ENCODE measurements around the gene SH3RF3. TPM values are rescaled to one million over a fixed set of nuclear protein-coding genes. Genes with fewer than 3 reads are reported as not detected.

Gene SH3RF3
- total RNA-seq, 1 experiment from 2014 or later, result not detected

DNA sequence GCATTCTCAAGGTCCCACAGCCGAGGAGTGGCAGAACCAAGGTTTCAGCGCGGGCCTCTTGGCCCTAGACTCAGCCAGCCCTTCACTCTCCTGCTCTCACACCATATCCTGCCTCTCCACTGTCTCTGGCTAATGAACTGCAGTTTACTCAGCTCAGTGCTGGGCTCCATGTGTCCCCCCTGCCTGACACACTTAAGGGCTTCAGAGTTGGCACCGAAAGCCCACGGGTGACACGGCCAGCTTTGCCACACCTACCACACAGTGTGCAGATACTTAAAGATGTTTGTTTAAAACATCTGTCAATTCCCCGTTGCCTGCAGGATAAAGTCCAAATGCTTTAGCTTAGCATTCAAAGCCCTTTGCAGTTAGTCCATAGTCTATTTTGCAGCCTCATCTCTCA, 243.6 kb downstream of the SH3RF3 start:
- H2AFZ ChIP-seq (ENCODE audit: low read depth, low read length, poor library complexity, severe bottlenecking), result no peak overlapping the region
- H3K79me2 ChIP-seq (ENCODE audit: insufficient read depth, low read length), result no peaks in the 10 kb centered on the region
- no peaks in the 10 kb centered on the region for H3K9me2 ChIP-seq (ENCODE audit: insufficient read depth)
- no peak for TF ChIP-seq EGR1 (IDR thresholded peaks at IDR 0.05; ENCODE audit: low read depth)
- TF ChIP-seq CBX3 (IDR thresholded peaks at IDR 0.05; ENCODE audit: low read depth), result no peak
- TF ChIP-seq TCF7L2 (IDR thresholded peaks at IDR 0.05; ENCODE audit: borderline replicate concordance, extremely low read depth, insufficient read depth, insufficient read length), result no peak
- TF ChIP-seq YY1 (IDR thresholded peaks at IDR 0.05; ENCODE audit: extremely low read depth, insufficient replicate concordance, low read depth, low read length), result no peak
- TF ChIP-seq SIN3A (IDR thresholded peaks at IDR 0.05; ENCODE audit: low read depth), result no peak
- no TSS peak for BruUV-seq (replicated peaks)
- H3K4me2 ChIP-seq (ENCODE audit: low read length), result no peak overlapping the region
- no peak overlapping the region for H3K9ac ChIP-seq (ENCODE audit: low read length)
- H3K27me3 ChIP-seq (ENCODE audit: insufficient read depth, low read length), result peaks cover 9% of the 10 kb centered on the region
- POLR2A ChIA-PET, result no interaction called here
- ATAC-seq, result no peak
- no peaks in the 10 kb centered on the region for H3K9me3 ChIP-seq (ENCODE audit: control insufficient read depth in 1 of 2, insufficient read depth in 1 of 2, low read depth in 1 of 2, low read length in 2 of 2)
- DNase-seq (ENCODE audit: low read depth, low spot score), result no peak
- H3K36me3 ChIP-seq (ENCODE audit: control insufficient read depth in 1 of 2, insufficient read depth in 2 of 2, low read length in 2 of 2), result no peaks in the 10 kb centered on the region
- no peaks in the 10 kb centered on the region for H3K4me1 ChIP-seq (ENCODE audit: control insufficient read depth in 1 of 2, insufficient read depth in 2 of 2, low read length in 2 of 2)
- intact Hi-C loops (cut with micrococcal nuclease), result no loop called here
- no peak overlapping the region for H3K4me3 ChIP-seq (replicated peaks in 1 of 2; ENCODE audit: low read depth in 1 of 2, low read length in 2 of 2)
- no peaks in the 10 kb centered on the region for H4K20me1 ChIP-seq (ENCODE audit: insufficient read depth)
- RAD21 ChIA-PET (ENCODE audit: low non-redundant PET in 1 of 2, low total read pairs in 2 of 2, uncharacterized antibody in 2 of 2, unreplicated experiment in 2 of 2), result no interaction called here
- CTCF ChIA-PET, result no interaction called here
- no peak overlapping the region for H3K27ac ChIP-seq (ENCODE audit: low read depth, low read length)

DNA sequence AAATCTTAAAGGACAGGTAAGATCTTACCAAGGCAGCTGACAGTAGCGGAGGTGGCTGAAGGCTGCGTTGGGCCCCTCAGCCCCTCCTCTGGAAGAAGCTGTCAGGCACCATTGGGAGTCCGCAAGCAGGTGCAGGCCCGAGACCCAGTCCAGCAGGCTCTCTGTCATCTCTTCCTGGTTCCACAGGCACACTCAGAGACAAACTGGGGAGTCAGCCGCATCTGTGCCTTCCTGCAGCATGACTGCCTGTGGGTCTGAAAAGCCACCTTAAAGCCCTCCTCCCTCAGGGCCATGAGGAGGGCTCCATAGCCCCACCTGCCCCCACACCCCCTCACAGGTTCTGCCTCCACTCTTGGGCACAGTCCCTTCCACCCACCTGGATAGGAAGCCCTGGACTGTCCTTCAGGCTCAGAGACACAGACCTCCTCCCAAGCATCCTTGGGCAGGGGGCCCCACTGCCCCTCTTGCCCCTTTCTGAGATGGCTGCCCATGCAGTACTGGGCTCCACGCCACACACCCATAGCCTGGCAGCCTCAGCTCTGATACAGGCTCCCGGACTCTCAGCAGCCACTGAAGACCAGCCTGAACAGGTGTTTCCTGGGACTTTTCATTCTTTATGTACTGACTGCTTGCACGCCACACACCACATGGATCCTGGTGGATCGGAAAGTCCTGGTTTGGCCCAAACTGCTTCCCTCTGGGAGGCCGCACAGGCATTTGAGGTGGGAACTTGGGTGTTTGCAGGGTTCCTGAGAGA, 245.0 kb downstream of the SH3RF3 start:
- Histone ChIP-seq H3K36me3 (ENCODE audit: control insufficient read depth in 1 of 2, insufficient read depth in 2 of 2, low read length in 2 of 2) (no peaks in the 10 kb centered on the region), H3K9ac (ENCODE audit: low read length) (no peak overlapping the region), H3K27ac (ENCODE audit: low read depth, low read length) (no peak overlapping the region), H3K4me1 (ENCODE audit: control insufficient read depth in 1 of 2, insufficient read depth in 2 of 2, low read length in 2 of 2) (no peaks in the 10 kb centered on the region), H3K4me3 (replicated peaks in 1 of 2; ENCODE audit: low read depth in 1 of 2, low read length in 2 of 2) (no peak overlapping the region), H3K4me2 (ENCODE audit: low read length) (no peak overlapping the region), H4K20me1 (ENCODE audit: insufficient read depth) (no peaks in the 10 kb centered on the region), H3K27me3 (ENCODE audit: insufficient read depth, low read length) (peaks cover 22% of the 10 kb centered on the region), H3K9me3 (ENCODE audit: control insufficient read depth in 1 of 2, insufficient read depth in 1 of 2, low read depth in 1 of 2, low read length in 2 of 2) (no peaks in the 10 kb centered on the region), H3K9me2 (ENCODE audit: insufficient read depth) (no peaks in the 10 kb centered on the region), H3K79me2 (ENCODE audit: insufficient read depth, low read length) (no peaks in the 10 kb centered on the region), H2AFZ (ENCODE audit: low read depth, low read length, poor library complexity, severe bottlenecking) (no peak overlapping the region)
- no TSS peak for BruUV-seq (replicated peaks)
- ATAC-seq, result no peak
- no peak for TF ChIP-seq EZH2 (IDR thresholded peaks at IDR 0.05)
- no peak for TF ChIP-seq SIN3A (IDR thresholded peaks at IDR 0.05; ENCODE audit: low read depth)
- TF ChIP-seq CBX3 (IDR thresholded peaks at IDR 0.05; ENCODE audit: low read depth), result no peak
- TF ChIP-seq, protein P1, sequence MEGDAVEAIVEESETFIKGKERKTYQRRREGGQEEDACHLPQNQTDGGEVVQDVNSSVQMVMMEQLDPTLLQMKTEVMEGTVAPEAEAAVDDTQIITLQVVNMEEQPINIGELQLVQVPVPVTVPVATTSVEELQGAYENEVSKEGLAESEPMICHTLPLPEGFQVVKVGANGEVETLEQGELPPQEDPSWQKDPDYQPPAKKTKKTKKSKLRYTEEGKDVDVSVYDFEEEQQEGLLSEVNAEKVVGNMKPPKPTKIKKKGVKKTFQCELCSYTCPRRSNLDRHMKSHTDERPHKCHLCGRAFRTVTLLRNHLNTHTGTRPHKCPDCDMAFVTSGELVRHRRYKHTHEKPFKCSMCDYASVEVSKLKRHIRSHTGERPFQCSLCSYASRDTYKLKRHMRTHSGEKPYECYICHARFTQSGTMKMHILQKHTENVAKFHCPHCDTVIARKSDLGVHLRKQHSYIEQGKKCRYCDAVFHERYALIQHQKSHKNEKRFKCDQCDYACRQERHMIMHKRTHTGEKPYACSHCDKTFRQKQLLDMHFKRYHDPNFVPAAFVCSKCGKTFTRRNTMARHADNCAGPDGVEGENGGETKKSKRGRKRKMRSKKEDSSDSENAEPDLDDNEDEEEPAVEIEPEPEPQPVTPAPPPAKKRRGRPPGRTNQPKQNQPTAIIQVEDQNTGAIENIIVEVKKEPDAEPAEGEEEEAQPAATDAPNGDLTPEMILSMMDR (IDR thresholded peaks at IDR 0.05 in 2 of 3, conservative IDR thresholded peaks at IDR 0.05 in 1 of 3; ENCODE audit: borderline replicate concordance in 1 of 3, insufficient read depth in 1 of 3, low read depth in 2 of 3, low read length in 2 of 3), result no peak
- TF ChIP-seq YY1 (IDR thresholded peaks at IDR 0.05; ENCODE audit: extremely low read depth, insufficient replicate concordance, low read depth, low read length), result no peak
- TF ChIP-seq ZNF274 (IDR thresholded peaks at IDR 0.05; ENCODE audit: low read depth, low read length), result no peak
- TF ChIP-seq, protein P2, sequence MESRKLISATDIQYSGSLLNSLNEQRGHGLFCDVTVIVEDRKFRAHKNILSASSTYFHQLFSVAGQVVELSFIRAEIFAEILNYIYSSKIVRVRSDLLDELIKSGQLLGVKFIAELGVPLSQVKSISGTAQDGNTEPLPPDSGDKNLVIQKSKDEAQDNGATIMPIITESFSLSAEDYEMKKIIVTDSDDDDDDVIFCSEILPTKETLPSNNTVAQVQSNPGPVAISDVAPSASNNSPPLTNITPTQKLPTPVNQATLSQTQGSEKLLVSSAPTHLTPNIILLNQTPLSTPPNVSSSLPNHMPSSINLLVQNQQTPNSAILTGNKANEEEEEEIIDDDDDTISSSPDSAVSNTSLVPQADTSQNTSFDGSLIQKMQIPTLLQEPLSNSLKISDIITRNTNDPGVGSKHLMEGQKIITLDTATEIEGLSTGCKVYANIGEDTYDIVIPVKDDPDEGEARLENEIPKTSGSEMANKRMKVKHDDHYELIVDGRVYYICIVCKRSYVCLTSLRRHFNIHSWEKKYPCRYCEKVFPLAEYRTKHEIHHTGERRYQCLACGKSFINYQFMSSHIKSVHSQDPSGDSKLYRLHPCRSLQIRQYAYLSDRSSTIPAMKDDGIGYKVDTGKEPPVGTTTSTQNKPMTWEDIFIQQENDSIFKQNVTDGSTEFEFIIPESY (IDR thresholded peaks at IDR 0.05; ENCODE audit: extremely low read depth, insufficient replicate concordance, low read length), result no peak
- TF ChIP-seq JUND (IDR thresholded peaks at IDR 0.05), result no peak
- TF ChIP-seq, protein P3, sequence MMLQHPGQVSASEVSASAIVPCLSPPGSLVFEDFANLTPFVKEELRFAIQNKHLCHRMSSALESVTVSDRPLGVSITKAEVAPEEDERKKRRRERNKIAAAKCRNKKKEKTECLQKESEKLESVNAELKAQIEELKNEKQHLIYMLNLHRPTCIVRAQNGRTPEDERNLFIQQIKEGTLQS (IDR thresholded peaks at IDR 0.05), result no peak
- no peak for TF ChIP-seq EGR1 (IDR thresholded peaks at IDR 0.05; ENCODE audit: low read depth)
- no peak for TF ChIP-seq ZFX (IDR thresholded peaks at IDR 0.05)
- no peak for TF ChIP-seq FOSL1 (IDR thresholded peaks at IDR 0.05; ENCODE audit: low read depth)
- ChIA-PET RAD21 (ENCODE audit: low non-redundant PET in 1 of 2, low total read pairs in 2 of 2, uncharacterized antibody in 2 of 2, unreplicated experiment in 2 of 2) (no interaction called here), POLR2A (no interaction called here), CTCF (no interaction called here)
- DNase-seq (ENCODE audit: low read depth, low spot score), result no peak
- intact Hi-C loops (cut with micrococcal nuclease), result no loop called here

All from HCT116 (cell line).